Putamen (tissue), 1 donor: Measurements from ENCODE around the gene MSH2.

Source experiments
- DNase-seq: peaks from one replicate; pipeline ENCODE4 v3.0.0-alpha.2; 2016; ENCODE audit warnings: low spot score

The MSH2 gene

GRCh38 chr2:47508641-47509040 is 105.7 kb downstream of the MSH2 start:
- DNase-seq: no peak

GRCh38 chr2:47509250-47509649 is 106.3 kb downstream of the MSH2 start:
- no peak for DNase-seq

GRCh38 chr2:47509821-47510385 is 106.9 kb downstream of the MSH2 start:
- DNase-seq: no peak

GRCh38 chr2:47510745-47511144 is 107.8 kb downstream of the MSH2 start:
- no peak for DNase-seq

- no peak for DNase-seq
These were observed 109.7 kb downstream of the MSH2 start for GRCh38 chr2:47512581-47513083.

- DNase-seq: no peak
These were observed 111.1 kb downstream of the MSH2 start for GRCh38 chr2:47513981-47514520.

GRCh38 chr2:47516360-47517104 is 113.6 kb downstream of the MSH2 start:
- DNase-seq: no peak

GRCh38 chr2:47518497-47519146 is 115.7 kb downstream of the MSH2 start:
- no peak for DNase-seq

- DNase-seq: peak; percentile 58
These were observed 116.2 kb downstream of the MSH2 start for GRCh38 chr2:47519147-47519537.

- no peak for DNase-seq
These were observed 116.8 kb downstream of the MSH2 start for GRCh38 chr2:47519604-47520301.

- DNase-seq: no peak
These were observed 117.3 kb downstream of the MSH2 start for GRCh38 chr2:47520302-47520630.

- peak; percentile 68 for DNase-seq
These were observed 118.1 kb downstream of the MSH2 start for GRCh38 chr2:47520825-47521665.

- DNase-seq: no peak
These were observed 118.8 kb downstream of the MSH2 start for GRCh38 chr2:47521666-47522285.

- DNase-seq: no peak
These were observed 122.2 kb downstream of the MSH2 start for GRCh38 chr2:47525167-47525566.

GRCh38 chr2:47528455-47528854 is 125.5 kb downstream of the MSH2 start:
- DNase-seq: no peak

GRCh38 chr2:47528874-47529273 is 125.9 kb downstream of the MSH2 start:
- DNase-seq: no peak

- no peak for DNase-seq
These were observed 127.3 kb downstream of the MSH2 start for GRCh38 chr2:47530105-47530760.

GRCh38 chr2:47531378-47532042 is 128.6 kb downstream of the MSH2 start:
- DNase-seq: no peak
